GM12892 (cell line): ENCODE measurements around the gene PEPD.

Experiments used
- POLR2A ChIP-seq: IDR thresholded peaks from 2 replicates; pipeline ENCODE4 v1.6.1; 2011; ENCODE audit warnings: low read depth, low read length, control low read depth
- POLR2AphosphoS5 ChIP-seq: IDR thresholded peaks from 2 replicates; pipeline ENCODE4 v1.6.1; 2011; ENCODE audit warnings: low read depth, low read length, control low read depth

- TF ChIP-seq POLR2AphosphoS5 (no peak), POLR2A (no peak)
Measured at GRCh38 chr19:33476151-33476707, 45.4 kb downstream of the PEPD start.
